ENCODE measurements around the gene JUN.
"Not testable (repeated sequence)": the region's sequence is repeated elsewhere in the genome, so short reads cannot be mapped to it uniquely, and the experiment has no call there.

GRCh38 chr1:58801286-58801685, 17.4 kb upstream of the JUN start:
- not testable (repeated sequence) for TF ChIP-seq ARNT (IDR thresholded peaks at IDR 0.05); SP1 (IDR thresholded peaks at IDR 0.05); FOXA1 (IDR thresholded peaks at IDR 0.05); BHLHE40 (IDR thresholded peaks at IDR 0.05; ENCODE audit: borderline replicate concordance); TARDBP (IDR thresholded peaks at IDR 0.05); FOXM1 (IDR thresholded peaks at IDR 0.05; ENCODE audit: borderline replicate concordance); HDGF (IDR thresholded peaks at IDR 0.05; ENCODE audit: borderline replicate concordance); FOXK2 (IDR thresholded peaks at IDR 0.05)

All from HEK293T (cell line).